A549 (cell line): Measurements from ENCODE around the gene RNF2. TPM values are rescaled to one million over a fixed set of nuclear protein-coding genes. Genes with fewer than 3 reads are reported as not detected.

ENCODE experiments used
- ATAC-seq, 2 experiments: fragments of 200-7000 bp in 1 of 2; fragments of >200 bp in 1 of 2; cut with Nextera tagmentation in 1 of 2; cut with Tn5 transposase in 1 of 2; 3 replicates each; pipeline versions ENCODE4 v1.8.0 to v1.9.1; 2018 to 2020; ENCODE audit warnings: mild to moderate bottlenecking in 1 of 2, moderate library complexity in 1 of 2
- CTCF ChIA-PET: fragments of 300-600 bp; sonication (Branson Sonifier 250); formaldehyde crosslinking; extraction: SDS; loops from one replicate; lab custom pipeline; 2021; ENCODE audit warnings: antibody characterized with exemption, inconsistent platforms; lab: Yijun Ruan, JAX
- POLR2A ChIA-PET: fragments of 350-600 bp; formaldehyde crosslinking; extraction: SDS; loops from one replicate; lab custom pipeline; 2021; ENCODE audit warnings: antibody characterized with exemption, inconsistent platforms; lab: Yijun Ruan, JAX
- DNase-seq, 2 experiments: peaks; one replicate each; pipeline versions ENCODE4 v3.0.0 to v3.0.0-alpha.2; 2011 to 2016; ENCODE audit warnings: low read depth in 1 of 2, low spot score in 1 of 2
- FAIRE-seq: peaks from 2 replicates; lab custom pipeline; 2011; peaks lifted over from hg19 to GRCh38; lab: Jason Lieb, UNC
- H3K27ac ChIP-seq, 2 experiments: fragments of >200 bp; sonication (Bioruptor Twin); formaldehyde crosslinking; 3 replicates each; pipeline ENCODE4 v1.5.1; 2016 to 2017
- H3K4me1 ChIP-seq: fragments of >200 bp; sonication (Bioruptor Twin); formaldehyde crosslinking; 3 replicates; pipeline ENCODE4 v1.6.1; 2016
- H3K4me2 ChIP-seq: fragments of >200 bp; sonication (Bioruptor Twin); formaldehyde crosslinking; 3 replicates; pipeline ENCODE4 v1.6.1; 2016
- H3K4me3 ChIP-seq: fragments of >200 bp; sonication (Bioruptor Twin); formaldehyde crosslinking; 3 replicates; pipeline ENCODE4 v1.5.1; 2016
- H3K9me3 ChIP-seq: fragments of >200 bp; sonication (Bioruptor Twin); formaldehyde crosslinking; 3 replicates; pipeline ENCODE4 v1.6.1; 2016
- CEBPB ChIP-seq, 2 experiments: fragments of >200 bp in 1 of 2; sonication (Bioruptor Twin) in 1 of 2; formaldehyde crosslinking in 1 of 2; IDR thresholded peaks; 2 replicates each; pipeline ENCODE4 v1.6.1; 2012 to 2016
- CHD4 ChIP-seq: fragments of 200-600 bp; sonication (generic); IDR thresholded peaks from 2 replicates; pipeline ENCODE4 v1.6.1; 2016; ENCODE audit warnings: antibody characterized with exemption, mild to moderate bottlenecking, borderline replicate concordance
- CTCF ChIP-seq: fragments of >200 bp; sonication (Bioruptor Twin); formaldehyde crosslinking; IDR thresholded peaks from 3 replicates; pipeline ENCODE4 v1.5.1; 2016
- E2F6 ChIP-seq: IDR thresholded peaks from 2 replicates; pipeline ENCODE4 v1.6.1; 2012; ENCODE audit warnings: low read depth, borderline replicate concordance
- ELK1 ChIP-seq: fragments of 150-350 bp; IDR thresholded peaks from 2 replicates; pipeline ENCODE4 v1.6.1; 2014; ENCODE audit warnings: low read depth, mild to moderate bottlenecking, low read length
- ESRRA ChIP-seq: fragments of 150-350 bp; IDR thresholded peaks from 2 replicates; pipeline ENCODE4 v1.6.1; 2014; ENCODE audit warnings: mild to moderate bottlenecking, low read length, borderline replicate concordance
- FOXS1 ChIP-seq: fragments of 250-450 bp; sonication (Bioruptor Pico); IDR thresholded peaks from 2 replicates; pipeline ENCODE4 v1.5.0; 2020; ENCODE audit warnings: mild to moderate bottlenecking, moderate library complexity
- GATA3 ChIP-seq: IDR thresholded peaks from 2 replicates; pipeline ENCODE4 v1.6.1; 2012; ENCODE audit warnings: borderline replicate concordance
- HES2 ChIP-seq: fragments of >200 bp; sonication (Bioruptor Twin); formaldehyde crosslinking; IDR thresholded peaks from 2 replicates; pipeline ENCODE4 v1.6.1; 2016
- HEYL ChIP-seq: fragments of 250-450 bp; sonication (Bioruptor Pico); IDR thresholded peaks from 2 replicates; pipeline ENCODE4 v1.8.0; 2021; ENCODE audit warnings: mild to moderate bottlenecking, moderate library complexity
- HOXA7 ChIP-seq: fragments of 250-450 bp; sonication (Bioruptor Pico); IDR thresholded peaks from 2 replicates; pipeline ENCODE4 v1.5.0; 2020; ENCODE audit warnings: mild to moderate bottlenecking, moderate library complexity
- HOXB5 ChIP-seq: fragments of 250-450 bp; sonication (Bioruptor Pico); IDR thresholded peaks from 2 replicates; pipeline ENCODE4 v1.5.0; 2020; ENCODE audit warnings: mild to moderate bottlenecking, moderate library complexity
- JUN ChIP-seq, 2 experiments: fragments of >200 bp; sonication (Bioruptor Twin); formaldehyde crosslinking; IDR thresholded peaks; 2 replicates in 1 of 2; 3 replicates in 1 of 2; pipeline ENCODE4 v1.6.1; 2016 to 2017
- JUNB ChIP-seq: fragments of >200 bp; sonication (Bioruptor Twin); formaldehyde crosslinking; IDR thresholded peaks from 2 replicates; pipeline ENCODE4 v1.6.1; 2016
- MYC ChIP-seq: IDR thresholded peaks from 2 replicates; pipeline ENCODE4 v1.6.1; 2012; ENCODE audit warnings: mild to moderate bottlenecking, inconsistent platforms, low read length, improper control_type of control experiment, borderline replicate concordance
- POLR2A ChIP-seq: IDR thresholded peaks from 2 replicates; pipeline ENCODE4 v1.6.1; 2012; ENCODE audit warnings: mild to moderate bottlenecking, low read length
- RARB ChIP-seq: fragments of 250-450 bp; sonication (Bioruptor Pico); IDR thresholded peaks from 2 replicates; pipeline ENCODE4 v1.8.0; 2021; ENCODE audit warnings: mild to moderate bottlenecking, moderate library complexity
- RCOR1 ChIP-seq: fragments of 150-350 bp; IDR thresholded peaks from 2 replicates; pipeline ENCODE4 v1.6.1; 2014; ENCODE audit warnings: antibody characterized with exemption, low read length, low read depth
- TP53 ChIP-seq: fragments of 250-450 bp; sonication (Bioruptor Pico); IDR thresholded peaks from 2 replicates; pipeline ENCODE4 v1.5.0; 2021; ENCODE audit warnings: mild to moderate bottlenecking, moderate library complexity
- ZC3H11A ChIP-seq: fragments of 450-650 bp; IDR thresholded peaks from 2 replicates; pipeline ENCODE4 v1.6.1; 2014; ENCODE audit warnings: antibody characterized with exemption, mild to moderate bottlenecking
- ZFP36 ChIP-seq: fragments of 450-650 bp; IDR thresholded peaks from 2 replicates; pipeline ENCODE4 v1.6.1; 2014; ENCODE audit warnings: borderline replicate concordance; ENCODE audit not compliant: partially characterized antibody
- ZSCAN20 ChIP-seq: fragments of 250-450 bp; sonication (Bioruptor Pico); IDR thresholded peaks from 2 replicates; pipeline ENCODE4 v1.8.0; 2022; ENCODE audit warnings: mild to moderate bottlenecking, moderate library complexity
- whole genome bisulfite sequencing: methylation state at CpG from one replicate; pipeline ENCODE4 v1.1.6; 2017; ENCODE audit errors: missing lambda C conversion rate; 5-methylcytosine and 5-hydroxymethylcytosine counted together
- polyA plus RNA-seq, 4 experiments: library from polyadenylated mRNA; depleted of rRNA in 3 of 4; stranded (reverse); fragments of >200 nt; fragmentation: RNase III in 1 of 4; extraction: RNeasy Plus Mini Kit Qiagen cat#74134 plus additional on column Dnase treatment in 1 of 4; gene quantifications; 2 replicates in 3 of 4; 3 replicates in 1 of 4; pipeline ENCODE4 v1.2.3, GENCODE V29; 2011 to 2017
- TF ChIP-seq, protein P1 (sequence below): fragments of 250-450 bp; sonication (Bioruptor Pico); IDR thresholded peaks from 2 replicates; pipeline ENCODE4 v1.5.0; 2020; ENCODE audit warnings: low read depth, mild to moderate bottlenecking, moderate library complexity
- TF ChIP-seq, protein P2 (sequence below): fragments of 200-600 bp; sonication (generic); IDR thresholded peaks from 2 replicates; pipeline ENCODE4 v1.6.1; 2016; ENCODE audit warnings: antibody characterized with exemption, mild to moderate bottlenecking, moderate library complexity

Gene RNF2
- polyA plus RNA-seq, 2 of the 4 experiments (the other 2 are of a cell fraction): 16.6 to 38.2 TPM

- TF ChIP-seq HOXB5 (CRISPR knock-in tag) (no peak), ESRRA (no peak), RCOR1 (no peak), ZC3H11A (no peak), MYC (no peak), CEBPB (IDR thresholded peaks at IDR 0.05) (no peak)
- TF ChIP-seq, protein P1, sequence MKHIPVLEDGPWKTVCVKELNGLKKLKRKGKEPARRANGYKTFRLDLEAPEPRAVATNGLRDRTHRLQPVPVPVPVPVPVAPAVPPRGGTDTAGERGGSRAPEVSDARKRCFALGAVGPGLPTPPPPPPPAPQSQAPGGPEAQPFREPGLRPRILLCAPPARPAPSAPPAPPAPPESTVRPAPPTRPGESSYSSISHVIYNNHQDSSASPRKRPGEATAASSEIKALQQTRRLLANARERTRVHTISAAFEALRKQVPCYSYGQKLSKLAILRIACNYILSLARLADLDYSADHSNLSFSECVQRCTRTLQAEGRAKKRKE (CRISPR knock-in tag): no peak
Measured at GRCh38 chr1:185069202-185069772, 23.9 kb downstream of the RNF2 start (continued).

GRCh38 chr1:185070051-185070450 is 24.7 kb downstream of the RNF2 start:
- H3K4me3 ChIP-seq: no peak overlapping the region
- no peaks in the 10 kb centered on the region for H3K9me3 ChIP-seq
- H3K4me2 ChIP-seq: no peak overlapping the region
- no peaks in the 10 kb centered on the region for H3K4me1 ChIP-seq
- ChIA-PET CTCF (interaction anchor here (1.0 to 1.8 kb wide), 2 partner anchors 100 to 265 kb away, joined by 3 to 6 read pairs; no protein-coding TSS in a partner anchor), POLR2A (no interaction called here)
- TF ChIP-seq JUNB (no peak), CEBPB (IDR thresholded peaks at IDR 0.05) (no peak), E2F6 (no peak), ELK1 (no peak), ZC3H11A (no peak), JUN (IDR thresholded peaks at IDR 0.05) (no peak), HES2 (no peak), CTCF (no peak), HEYL (CRISPR knock-in tag) (no peak)
- TF ChIP-seq, protein P2, sequence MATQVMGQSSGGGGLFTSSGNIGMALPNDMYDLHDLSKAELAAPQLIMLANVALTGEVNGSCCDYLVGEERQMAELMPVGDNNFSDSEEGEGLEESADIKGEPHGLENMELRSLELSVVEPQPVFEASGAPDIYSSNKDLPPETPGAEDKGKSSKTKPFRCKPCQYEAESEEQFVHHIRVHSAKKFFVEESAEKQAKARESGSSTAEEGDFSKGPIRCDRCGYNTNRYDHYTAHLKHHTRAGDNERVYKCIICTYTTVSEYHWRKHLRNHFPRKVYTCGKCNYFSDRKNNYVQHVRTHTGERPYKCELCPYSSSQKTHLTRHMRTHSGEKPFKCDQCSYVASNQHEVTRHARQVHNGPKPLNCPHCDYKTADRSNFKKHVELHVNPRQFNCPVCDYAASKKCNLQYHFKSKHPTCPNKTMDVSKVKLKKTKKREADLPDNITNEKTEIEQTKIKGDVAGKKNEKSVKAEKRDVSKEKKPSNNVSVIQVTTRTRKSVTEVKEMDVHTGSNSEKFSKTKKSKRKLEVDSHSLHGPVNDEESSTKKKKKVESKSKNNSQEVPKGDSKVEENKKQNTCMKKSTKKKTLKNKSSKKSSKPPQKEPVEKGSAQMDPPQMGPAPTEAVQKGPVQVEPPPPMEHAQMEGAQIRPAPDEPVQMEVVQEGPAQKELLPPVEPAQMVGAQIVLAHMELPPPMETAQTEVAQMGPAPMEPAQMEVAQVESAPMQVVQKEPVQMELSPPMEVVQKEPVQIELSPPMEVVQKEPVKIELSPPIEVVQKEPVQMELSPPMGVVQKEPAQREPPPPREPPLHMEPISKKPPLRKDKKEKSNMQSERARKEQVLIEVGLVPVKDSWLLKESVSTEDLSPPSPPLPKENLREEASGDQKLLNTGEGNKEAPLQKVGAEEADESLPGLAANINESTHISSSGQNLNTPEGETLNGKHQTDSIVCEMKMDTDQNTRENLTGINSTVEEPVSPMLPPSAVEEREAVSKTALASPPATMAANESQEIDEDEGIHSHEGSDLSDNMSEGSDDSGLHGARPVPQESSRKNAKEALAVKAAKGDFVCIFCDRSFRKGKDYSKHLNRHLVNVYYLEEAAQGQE: no peak
- H3K27ac ChIP-seq: no peak overlapping the region
- FAIRE-seq: no peak
- DNase-seq: no peak
- no peak for ATAC-seq

GRCh38 chr1:185073725-185074124 is 28.4 kb downstream of the RNF2 start:
- ChIA-PET CTCF (interaction anchor here (0.6 kb wide), 1 partner anchor 67 kb away, joined by 4 read pairs; no protein-coding TSS in a partner anchor), POLR2A (no interaction called here)
- Histone ChIP-seq H3K9me3 (no peaks in the 10 kb centered on the region), H3K4me2 (no peak overlapping the region), H3K4me3 (no peak overlapping the region), H3K27ac (no peak overlapping the region), H3K4me1 (no peaks in the 10 kb centered on the region)
- 97% methylated on average over 2 of the region's 2 CpGs for WGBS
- ATAC-seq: no peak
- no peak for DNase-seq
- no peak for FAIRE-seq
- TF ChIP-seq FOXS1 (CRISPR knock-in tag): no peak
- TF ChIP-seq ZSCAN20 (CRISPR knock-in tag): no peak
- no peak for TF ChIP-seq HOXA7 (CRISPR knock-in tag)
- TF ChIP-seq TP53 (CRISPR knock-in tag): no peak
- TF ChIP-seq HEYL (CRISPR knock-in tag): no peak
- TF ChIP-seq, protein P2: no peak
- no peak for TF ChIP-seq ZFP36
- no peak for TF ChIP-seq RARB (CRISPR knock-in tag)
- TF ChIP-seq GATA3: no peak
- no peak for TF ChIP-seq CHD4
- TF ChIP-seq POLR2A: no peak
